H1 (cell line): ENCODE data around the gene MPRIP. TPM values are rescaled to one million over a fixed set of nuclear protein-coding genes. Genes with fewer than 3 reads are reported as not detected.

Experiments
- CTCF ChIA-PET: fragments of 300-600 bp; sonication (Branson Sonifier 250); formaldehyde crosslinking; loops from one replicate; lab custom pipeline; 2021; ENCODE audit not compliant: partially characterized antibody; lab: Charles Lee
- POLR2A ChIA-PET: fragments of 300-600 bp; sonication (Branson Sonifier 250); formaldehyde crosslinking; loops from one replicate; lab custom pipeline; 2021; ENCODE audit warnings: inconsistent platforms; ENCODE audit not compliant: partially characterized antibody; lab: Charles Lee
- DNase-seq, 2 experiments: peaks; one replicate each; pipeline versions ENCODE4 v3.0.0 to v3.0.0-alpha.2; 2010 to 2022; ENCODE audit warnings: low spot score in 2 of 2, low read depth in 1 of 2, mixed read lengths in 1 of 2
- FAIRE-seq: peaks from 2 replicates; lab custom pipeline; 2011; peaks lifted over from hg19 to GRCh38; lab: Jason Lieb, UNC
- H2AFZ ChIP-seq: 2 replicates; pipeline ENCODE4 v1.8.1; 2012; ENCODE audit warnings: low read length, inconsistent platforms
- H2AK5ac ChIP-seq: 2 replicates; pipeline ENCODE4 v1.6.1; 2013; ENCODE audit warnings: low read depth, low read length
- H2BK120ac ChIP-seq: replicated peaks from 2 replicates; pipeline ENCODE3; 2013; ENCODE audit warnings: low read depth, low read length, inconsistent platforms
- H2BK12ac ChIP-seq: 2 replicates; pipeline ENCODE4 v1.6.1; 2013; ENCODE audit warnings: low read depth, low read length
- H2BK15ac ChIP-seq: 2 replicates; pipeline ENCODE4 v1.6.1; 2013; ENCODE audit warnings: low read length
- H2BK20ac ChIP-seq: 2 replicates; pipeline ENCODE4 v1.6.1; 2013; ENCODE audit warnings: low read length
- H2BK5ac ChIP-seq: 2 replicates; pipeline ENCODE4 v1.6.1; 2013; ENCODE audit warnings: low read depth, low read length
- H3K14ac ChIP-seq: 2 replicates; pipeline ENCODE4 v1.6.1; 2013; ENCODE audit warnings: inconsistent platforms; ENCODE audit not compliant: insufficient read length
- H3K18ac ChIP-seq: 2 replicates; pipeline ENCODE4 v1.6.1; 2013; ENCODE audit warnings: low read length; ENCODE audit errors: extremely low read depth
- H3K23ac ChIP-seq: 2 replicates; pipeline ENCODE4 v1.6.1; 2013; ENCODE audit warnings: inconsistent platforms; ENCODE audit not compliant: insufficient read length
- H3K23me2 ChIP-seq: 2 replicates; pipeline ENCODE4 v1.6.1; 2013; ENCODE audit warnings: low read depth, low read length
- H3K27ac ChIP-seq: 2 replicates; pipeline ENCODE4 v1.6.1; 2011; ENCODE audit warnings: low read depth, low read length, inconsistent platforms
- H3K27me3 ChIP-seq, 4 experiments: replicated peaks in 1 of 4; 1 replicate in 1 of 4; 2 replicates in 3 of 4; pipeline versions ENCODE4 v1.6.1 to v1.8.1; 2011 to 2013; ENCODE audit warnings: low read length in 3 of 4, mild to moderate bottlenecking in 3 of 4, inconsistent platforms in 2 of 4, mixed read lengths in 2 of 4, moderate library complexity in 1 of 4; ENCODE audit not compliant: control insufficient read depth in 3 of 4, insufficient read depth in 3 of 4; ENCODE audit errors: extremely low read depth in 1 of 4
- H3K36me3 ChIP-seq, 4 experiments: 2 replicates each; pipeline versions ENCODE4 v1.6.1 to v1.8.1; 2011 to 2013; ENCODE audit warnings: mild to moderate bottlenecking in 4 of 4, low read length in 3 of 4, moderate library complexity in 2 of 4, control low read depth in 1 of 4, inconsistent platforms in 1 of 4; ENCODE audit not compliant: insufficient read depth in 4 of 4, control insufficient read depth in 2 of 4
- H3K4ac ChIP-seq: replicated peaks from 2 replicates; pipeline ENCODE3; 2013; ENCODE audit warnings: low read length, low read depth, mixed read lengths, inconsistent platforms; ENCODE audit not compliant: insufficient read length
- H3K4me1 ChIP-seq, 4 experiments: replicated peaks in 1 of 4; 1 replicate in 1 of 4; 2 replicates in 3 of 4; pipeline versions ENCODE4 v1.6.1 to v1.8.1; 2011 to 2013; ENCODE audit warnings: low read length in 3 of 4, inconsistent platforms in 2 of 4, mixed read lengths in 1 of 4; ENCODE audit not compliant: insufficient read depth in 4 of 4, control insufficient read depth in 3 of 4
- H3K4me2 ChIP-seq, 2 experiments: 2 replicates each; pipeline versions ENCODE4 v1.6.1 to v1.8.1; 2011 to 2013; ENCODE audit warnings: low read depth in 2 of 2, low read length in 2 of 2, control low read depth in 1 of 2, inconsistent platforms in 1 of 2, mild to moderate bottlenecking in 1 of 2; ENCODE audit not compliant: insufficient read depth in 1 of 2
- H3K4me3 ChIP-seq, 4 experiments: fragments of 200-600, 300-600 bp in 1 of 4; sonication (generic), shearing (Covaris generic), sonication (Bioruptor Twin) in 1 of 4; 2 replicates each; pipeline versions ENCODE4 v1.5.1 to v1.8.1; 2011 to 2016; ENCODE audit warnings: low read length in 4 of 4, low read depth in 3 of 4, control low read depth in 2 of 4, inconsistent platforms in 2 of 4, mild to moderate bottlenecking in 2 of 4, mixed read lengths in 1 of 4, moderate library complexity in 1 of 4; ENCODE audit not compliant: insufficient read depth in 2 of 4; ENCODE audit errors: extremely low read depth in 1 of 4
- H3K56ac ChIP-seq: replicated peaks from 2 replicates; pipeline ENCODE3; 2013; ENCODE audit warnings: low read depth, mild to moderate bottlenecking, mixed read lengths, low read length, inconsistent platforms; ENCODE audit not compliant: insufficient read length
- H3K79me1 ChIP-seq: 2 replicates; pipeline ENCODE4 v1.6.1; 2013; ENCODE audit warnings: low read depth, low read length, control low read depth
- H3K79me2 ChIP-seq, 2 experiments: 2 replicates each; pipeline versions ENCODE4 v1.6.1 to v1.8.1; 2012 to 2013; ENCODE audit warnings: low read length in 2 of 2, mild to moderate bottlenecking in 2 of 2, inconsistent platforms in 1 of 2; ENCODE audit not compliant: insufficient read depth in 2 of 2, control insufficient read depth in 1 of 2
- H3K9ac ChIP-seq, 4 experiments: replicated peaks in 1 of 4; 1 replicate in 1 of 4; 2 replicates in 3 of 4; pipeline versions ENCODE4 v1.6.1 to v1.8.1; 2011 to 2013; ENCODE audit warnings: low read depth in 3 of 4, low read length in 3 of 4, control low read depth in 2 of 4, mild to moderate bottlenecking in 2 of 4, moderate library complexity in 2 of 4, inconsistent platforms in 1 of 4; ENCODE audit errors: extremely low read depth in 1 of 4
- H3K9me3 ChIP-seq, 2 experiments: 2 replicates each; pipeline versions ENCODE4 v1.6.1 to v1.8.1; 2012 to 2013; ENCODE audit warnings: mild to moderate bottlenecking in 2 of 2, moderate library complexity in 2 of 2, control low read depth in 1 of 2, inconsistent platforms in 1 of 2, low read depth in 1 of 2, low read length in 1 of 2, mixed read lengths in 1 of 2; ENCODE audit not compliant: insufficient read depth in 2 of 2
- H4K20me1 ChIP-seq, 2 experiments: replicated peaks in 1 of 2; 2 replicates each; pipeline versions ENCODE3 to v1.8.1; 2011 to 2013; ENCODE audit warnings: inconsistent platforms in 2 of 2, low read length in 2 of 2, mild to moderate bottlenecking in 1 of 2; ENCODE audit not compliant: insufficient read depth in 2 of 2, control insufficient read depth in 1 of 2
- H4K5ac ChIP-seq: 2 replicates; pipeline ENCODE4 v1.6.1; 2013; ENCODE audit warnings: low read length, low read depth, mixed read lengths, inconsistent platforms; ENCODE audit not compliant: insufficient read length
- H4K8ac ChIP-seq: 2 replicates; pipeline ENCODE4 v1.8.0; 2013; ENCODE audit warnings: mild to moderate bottlenecking, moderate library complexity, low read length, inconsistent platforms; ENCODE audit not compliant: insufficient read depth; ENCODE audit errors: extremely low read depth
- H4K91ac ChIP-seq: replicated peaks from 2 replicates; pipeline ENCODE3; 2013; ENCODE audit warnings: low read length, mixed read lengths, inconsistent platforms; ENCODE audit not compliant: insufficient read length
- CBX5 ChIP-seq: fragments of 300-800, 300-1000 bp; sonication (generic); IDR thresholded peaks from 2 replicates; pipeline ENCODE4 v1.7.1; 2016; ENCODE audit warnings: antibody characterized with exemption, low read length, low read depth
- EP300 ChIP-seq, 2 experiments: IDR thresholded peaks; 1 replicate in 1 of 2; 2 replicates in 1 of 2; pipeline ENCODE4 v1.6.1; 2011 to 2012; ENCODE audit warnings: low read depth in 2 of 2, low read length in 2 of 2, mild to moderate bottlenecking in 2 of 2, borderline replicate concordance in 1 of 2, inconsistent platforms in 1 of 2, moderate library complexity in 1 of 2
- HDAC6 ChIP-seq: IDR thresholded peaks from one replicate; pipeline ENCODE4 v1.7.1; 2012; ENCODE audit warnings: low read depth, mild to moderate bottlenecking, inconsistent platforms, low read length, moderate library complexity
- KDM1A ChIP-seq: fragments of 200-600, 300-600 bp; sonication (generic); IDR thresholded peaks from 2 replicates; pipeline ENCODE4 v1.7.1; 2016; ENCODE audit warnings: mild to moderate bottlenecking, low read length, borderline replicate concordance
- NRF1 ChIP-seq: IDR thresholded peaks from 2 replicates; pipeline ENCODE4 v1.6.1; 2011; ENCODE audit warnings: mild to moderate bottlenecking, low read depth, low read length, improper control_type of control experiment
- RAD21 ChIP-seq, 2 experiments: IDR thresholded peaks in 1 of 2; conservative IDR thresholded peaks in 1 of 2; 2 replicates each; pipeline ENCODE4 v1.6.1; 2011; ENCODE audit warnings: low read depth in 2 of 2, low read length in 2 of 2, improper control_type of control experiment in 1 of 2, inconsistent platforms in 1 of 2, mild to moderate bottlenecking in 1 of 2, moderate library complexity in 1 of 2
- SIX5 ChIP-seq: IDR thresholded peaks from 2 replicates; pipeline ENCODE4 v1.6.1; 2011; ENCODE audit warnings: mild to moderate bottlenecking, low read depth, low read length
- TAF1 ChIP-seq: IDR thresholded peaks from 2 replicates; pipeline ENCODE4 v1.6.1; 2011; ENCODE audit warnings: mild to moderate bottlenecking, low read depth, low read length
- WGBS, 2 experiments: shearing (Covaris generic) in 1 of 2; methylation state at CpG; one replicate each; pipeline versions ENCODE4 v1.1.6 to v1.1.7; 2013 to 2015; ENCODE audit warnings: low lambda C conversion rate in 2 of 2, mixed read lengths in 2 of 2, inconsistent platforms in 1 of 2, low coverage in 1 of 2, missing lambda C conversion rate in 1 of 2; ENCODE audit not compliant: insufficient replicate concordance in 2 of 2, insufficient coverage in 1 of 2, insufficient read length in 1 of 2; ENCODE audit errors: extremely low coverage in 1 of 2, missing lambda C conversion rate in 1 of 2; 5-methylcytosine and 5-hydroxymethylcytosine counted together
- polyA plus RNA-seq, 7 experiments: library from polyadenylated mRNA; depleted of rRNA in 3 of 7; stranded (reverse) in 5 of 7; unstranded in 2 of 7; fragments of >200 nt in 5 of 7; fragments of 200-250 nt in 2 of 7; gene quantifications; 1 replicate in 5 of 7; 2 replicates in 1 of 7; 4 replicates in 1 of 7; pipeline versions ENCODE4 v1.2.1 to v1.2.3, GENCODE V29; 2011 to 2013; ENCODE audit warnings: missing spikeins in 2 of 7, mixed read lengths in 2 of 7
- total RNA-seq: library from RNA; stranded (reverse); fragmentation: NEBNext Ultra II Directional; extraction: Animal tissue kit (Norgen Biotek cat#: 25700); gene quantifications from 2 replicates; pipeline ENCODE4 v1.2.1, GENCODE V29; 2021
- TF ChIP-seq, protein P1 (sequence below), 3 experiments: IDR thresholded peaks; 1 replicate in 2 of 3; 2 replicates in 1 of 3; pipeline versions ENCODE4 v1.5.1 to v1.6.1; 2011; ENCODE audit warnings: low read length in 3 of 3, mild to moderate bottlenecking in 3 of 3, inconsistent platforms in 2 of 3, low read depth in 1 of 3, moderate library complexity in 1 of 3; ENCODE audit not compliant: insufficient read depth in 1 of 3; ENCODE audit errors: control extremely low read depth in 1 of 3
- TF ChIP-seq, protein P2 (sequence below): IDR thresholded peaks from 2 replicates; pipeline ENCODE4 v1.6.1; 2011; ENCODE audit warnings: low read depth, mild to moderate bottlenecking, low read length; ENCODE audit not compliant: insufficient read depth

Gene MPRIP
- total and polyA plus RNA-seq, 2 of the 8 experiments (the other 6 are each of a cell fraction or from before 2014, with no cell fraction given), result 48.6 to 146 TPM

DNA sequence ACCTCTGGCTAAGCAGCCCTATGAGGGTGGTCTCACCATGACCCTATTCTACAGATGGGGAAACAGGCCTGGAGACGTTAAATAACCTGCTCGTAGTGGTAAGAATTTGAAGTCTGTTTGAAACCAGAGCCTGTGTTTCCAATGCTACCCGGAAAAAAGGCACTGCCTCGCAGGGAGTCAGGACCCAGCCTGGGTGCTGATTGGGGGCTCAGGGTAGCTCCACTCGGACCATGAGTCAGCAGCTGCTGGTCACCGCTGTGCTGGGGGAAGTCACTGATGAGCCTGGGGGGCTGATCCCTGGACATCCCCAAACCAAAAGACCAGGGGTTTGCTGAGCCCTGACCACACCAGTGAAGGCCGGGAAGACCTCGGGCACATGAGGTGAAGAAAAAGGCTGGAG is 173.3 kb downstream of the MPRIP start:
- Histone ChIP-seq H3K27me3 (no peaks in the 10 kb centered on the region), H2BK5ac (no peak overlapping the region), H3K23ac (no peak overlapping the region), H3K4me1 (no peaks in the 10 kb centered on the region; a peak in 1 of 7 replicates), H3K79me1 (no peaks in the 10 kb centered on the region), H2BK20ac (no peak overlapping the region), H2AK5ac (no peak overlapping the region), H4K5ac (no peak overlapping the region), H4K91ac (no peak overlapping the region), H4K8ac (no peak overlapping the region), H3K36me3 (peaks cover 16 to 55% (median 48%) of the 10 kb centered on the region in 4 experiments; a peak in 7 of 8 replicates), H2AFZ (no peak overlapping the region), H2BK12ac (no peak overlapping the region), H2BK15ac (no peak overlapping the region), H3K4me3 (no peak overlapping the region), H3K27ac (no peak overlapping the region), H3K56ac (no peak overlapping the region), H3K9me3 (no peaks in the 10 kb centered on the region), H3K18ac (no peak overlapping the region), H3K4me2 (no peak overlapping the region), H4K20me1 (peaks cover 3 to 8% of the 10 kb centered on the region in 2 experiments), H3K9ac (no peak overlapping the region), H3K14ac (no peak overlapping the region), H3K79me2 (no peaks in the 10 kb centered on the region), H3K23me2 (no peaks in the 10 kb centered on the region), H2BK120ac (no peak overlapping the region), H3K4ac (no peak overlapping the region)
- POLR2A ChIA-PET, result interaction anchor here (0.5 to 2.1 kb wide), 3 partner anchors 9 to 568 kb away, joined by 3 to 7 read pairs (median 4); no protein-coding TSS in a partner anchor
- WGBS, 2 experiments, result 95% methylated on average over 8 of the region's 8 CpGs; no CpG with 5 or more reads in 1 of the 2 experiments
- CTCF ChIA-PET, result interaction anchor here (2.9 kb wide), 1 partner anchor 73 kb away, joined by 11 read pairs; no protein-coding TSS in a partner anchor
- FAIRE-seq (no peak), DNase-seq (no peak)
- no peak for TF ChIP-seq NRF1
- TF ChIP-seq, protein P1, sequence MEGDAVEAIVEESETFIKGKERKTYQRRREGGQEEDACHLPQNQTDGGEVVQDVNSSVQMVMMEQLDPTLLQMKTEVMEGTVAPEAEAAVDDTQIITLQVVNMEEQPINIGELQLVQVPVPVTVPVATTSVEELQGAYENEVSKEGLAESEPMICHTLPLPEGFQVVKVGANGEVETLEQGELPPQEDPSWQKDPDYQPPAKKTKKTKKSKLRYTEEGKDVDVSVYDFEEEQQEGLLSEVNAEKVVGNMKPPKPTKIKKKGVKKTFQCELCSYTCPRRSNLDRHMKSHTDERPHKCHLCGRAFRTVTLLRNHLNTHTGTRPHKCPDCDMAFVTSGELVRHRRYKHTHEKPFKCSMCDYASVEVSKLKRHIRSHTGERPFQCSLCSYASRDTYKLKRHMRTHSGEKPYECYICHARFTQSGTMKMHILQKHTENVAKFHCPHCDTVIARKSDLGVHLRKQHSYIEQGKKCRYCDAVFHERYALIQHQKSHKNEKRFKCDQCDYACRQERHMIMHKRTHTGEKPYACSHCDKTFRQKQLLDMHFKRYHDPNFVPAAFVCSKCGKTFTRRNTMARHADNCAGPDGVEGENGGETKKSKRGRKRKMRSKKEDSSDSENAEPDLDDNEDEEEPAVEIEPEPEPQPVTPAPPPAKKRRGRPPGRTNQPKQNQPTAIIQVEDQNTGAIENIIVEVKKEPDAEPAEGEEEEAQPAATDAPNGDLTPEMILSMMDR (IDR thresholded peaks at IDR 0.05; ENCODE audit: control extremely low read depth in 1 of 3, insufficient read depth in 1 of 3, low read depth in 1 of 3, low read length in 3 of 3), result no peak
- TF ChIP-seq TAF1, result no peak
- no peak for TF ChIP-seq HDAC6
- no peak for TF ChIP-seq CBX5
- no peak for TF ChIP-seq RAD21 (IDR thresholded peaks at IDR 0.05 in 1 of 2, conservative IDR thresholded peaks at IDR 0.05 in 1 of 2; ENCODE audit: low read depth in 2 of 2, low read length in 2 of 2)
- TF ChIP-seq EP300 (IDR thresholded peaks at IDR 0.05; ENCODE audit: borderline replicate concordance in 1 of 2, low read depth in 2 of 2, low read length in 2 of 2), result no peak
- no peak for TF ChIP-seq SIX5
- TF ChIP-seq, protein P2, sequence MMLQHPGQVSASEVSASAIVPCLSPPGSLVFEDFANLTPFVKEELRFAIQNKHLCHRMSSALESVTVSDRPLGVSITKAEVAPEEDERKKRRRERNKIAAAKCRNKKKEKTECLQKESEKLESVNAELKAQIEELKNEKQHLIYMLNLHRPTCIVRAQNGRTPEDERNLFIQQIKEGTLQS, result no peak
- TF ChIP-seq KDM1A, result no peak
